Hematopoietic multipotent progenitor cell treated with erythropoietin and hydrocortisone succinate and interleukin-3 and kit ligand, for 8 days (in vitro differentiated cells): ENCODE results near the gene SYCE3.

ENCODE experiments used
- DNase-seq: peaks from one replicate; pipeline ENCODE4 v3.0.0-alpha.2; 2015

SYCE3 gene

GRCh38 chr22:50574383-50574755, 11.7 kb upstream of the SYCE3 start:
- DNase-seq: no peak

- DNase-seq: no peak
Measured at GRCh38 chr22:50573491-50574382, 11.0 kb upstream of the SYCE3 start.

- no peak for DNase-seq
Measured at GRCh38 chr22:50572965-50573364, 10.2 kb upstream of the SYCE3 start.

- no peak for DNase-seq
Measured at GRCh38 chr22:50571264-50572175, 8.8 kb upstream of the SYCE3 start.

- DNase-seq: no peak
Measured at GRCh38 chr22:50570861-50571260, 8.1 kb upstream of the SYCE3 start.

GRCh38 chr22:50569896-50570535, 7.3 kb upstream of the SYCE3 start:
- no peak for DNase-seq

- DNase-seq: no peak
Measured at GRCh38 chr22:50569041-50569459, 6.3 kb upstream of the SYCE3 start.

GRCh38 chr22:50568626-50569025, 5.9 kb upstream of the SYCE3 start:
- no peak for DNase-seq

GRCh38 chr22:50567721-50568252, 5.1 kb upstream of the SYCE3 start:
- DNase-seq: no peak

GRCh38 chr22:50564289-50564688, 1.6 kb upstream of the SYCE3 start:
- no peak for DNase-seq

- DNase-seq: no peak
Measured at GRCh38 chr22:50563413-50564160, 868 bp upstream of the SYCE3 start.

- DNase-seq: no peak
Measured at GRCh38 chr22:50561401-50562358, 1.0 kb downstream of the SYCE3 start.

- no peak for DNase-seq
Measured at GRCh38 chr22:50560034-50560433, 2.7 kb downstream of the SYCE3 start.

GRCh38 chr22:50556703-50557102, 6.0 kb downstream of the SYCE3 start:
- no peak for DNase-seq

GRCh38 chr22:50553310-50553709, 9.4 kb downstream of the SYCE3 start:
- no peak for DNase-seq

GRCh38 chr22:50551160-50551752, 11.5 kb downstream of the SYCE3 start:
- no peak for DNase-seq

- no peak for DNase-seq
Measured at GRCh38 chr22:50550395-50550794, 12.3 kb downstream of the SYCE3 start.

- DNase-seq: no peak
Measured at GRCh38 chr22:50548921-50549790, 13.6 kb downstream of the SYCE3 start.
